Neutrophil (primary cell): ENCODE results near the gene NACA.
A peak's percentile ranks its signal among the peaks of the same experiment; 100 is the strongest.

ENCODE experiments used
- H3K27ac ChIP-seq: fragments of 200-600 bp; sonication (generic); 2 replicates; pipeline ENCODE4 v1.5.1; 2016; ENCODE audit warnings: mild to moderate bottlenecking, moderate library complexity
- H3K27me3 ChIP-seq: fragments of 200-600 bp; sonication (generic); 2 replicates; pipeline ENCODE4 v1.6.0; 2016; ENCODE audit warnings: mild to moderate bottlenecking
- H3K36me3 ChIP-seq: fragments of 200-600 bp; sonication (generic); 2 replicates; pipeline ENCODE4 v1.5.1; 2017
- H3K4me1 ChIP-seq, 2 experiments: fragments of 200-600 bp in 1 of 2; sonication (generic) in 1 of 2; 1 replicate in 1 of 2; 2 replicates in 1 of 2; pipeline versions ENCODE4 v1.5.1 to v1.6.1; 2013 to 2016; ENCODE audit warnings: low read depth in 1 of 2, low read length in 1 of 2, mild to moderate bottlenecking in 1 of 2, moderate library complexity in 1 of 2; ENCODE audit not compliant: control insufficient read depth in 1 of 2, insufficient read depth in 1 of 2
- H3K4me3 ChIP-seq, 2 experiments: fragments of 200-600 bp in 1 of 2; sonication (generic) in 1 of 2; 1 replicate in 1 of 2; 2 replicates in 1 of 2; pipeline ENCODE4 v1.5.1; 2013 to 2016; ENCODE audit warnings: low read depth in 1 of 2, low read length in 1 of 2, mild to moderate bottlenecking in 1 of 2, moderate library complexity in 1 of 2
- H3K9me3 ChIP-seq: fragments of 200-600 bp; sonication (generic); 2 replicates; pipeline ENCODE4 v1.5.1; 2016
- TF ChIP-seq, protein P1 (sequence below): fragments of 200-600 bp; sonication (generic); IDR thresholded peaks from 2 replicates; pipeline ENCODE4 v1.5.1; 2016; ENCODE audit warnings: antibody characterized with exemption

Gene NACA

DNA sequence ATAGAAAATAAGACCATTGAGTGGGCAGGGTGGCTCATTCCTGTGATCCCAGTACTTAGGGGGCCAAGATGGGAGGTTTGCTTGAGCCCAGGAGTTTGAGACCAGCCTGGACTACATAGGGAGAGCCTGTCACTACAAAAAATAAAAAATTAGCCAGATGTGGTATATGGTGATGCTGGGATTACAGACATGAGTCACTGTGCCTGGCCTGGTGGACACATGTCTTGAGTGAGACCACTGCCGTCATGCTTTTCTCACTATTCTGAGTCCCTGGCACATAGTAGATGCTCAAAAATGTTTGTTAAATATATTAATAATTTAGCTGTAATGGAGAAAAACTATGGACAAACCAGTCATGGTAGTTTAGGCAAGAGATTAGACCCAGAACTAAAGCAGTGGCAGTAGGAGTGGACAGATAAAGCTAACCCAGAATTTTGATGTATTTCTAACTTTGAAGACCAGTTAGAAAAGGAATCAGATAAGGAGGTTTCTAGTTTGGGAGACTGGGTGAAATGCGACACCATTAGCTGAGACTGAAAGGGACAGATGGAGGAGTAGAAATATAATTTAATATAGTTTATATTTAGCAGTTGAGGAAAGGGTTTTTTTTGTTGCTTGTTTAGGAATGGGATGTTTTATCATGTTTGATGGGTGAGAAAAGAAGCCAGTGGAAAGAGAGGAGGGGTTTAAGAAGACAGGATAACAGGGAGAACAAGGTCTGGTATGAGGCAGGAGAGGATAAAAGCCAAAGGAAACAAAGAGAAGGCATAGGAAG lies 29.6 kb downstream of the NACA start:
- H3K36me3 ChIP-seq, result no peaks in the 10 kb centered on the region
- H3K27ac ChIP-seq, result no peak overlapping the region
- H3K9me3 ChIP-seq, result no peaks in the 10 kb centered on the region
- TF ChIP-seq, protein P1, sequence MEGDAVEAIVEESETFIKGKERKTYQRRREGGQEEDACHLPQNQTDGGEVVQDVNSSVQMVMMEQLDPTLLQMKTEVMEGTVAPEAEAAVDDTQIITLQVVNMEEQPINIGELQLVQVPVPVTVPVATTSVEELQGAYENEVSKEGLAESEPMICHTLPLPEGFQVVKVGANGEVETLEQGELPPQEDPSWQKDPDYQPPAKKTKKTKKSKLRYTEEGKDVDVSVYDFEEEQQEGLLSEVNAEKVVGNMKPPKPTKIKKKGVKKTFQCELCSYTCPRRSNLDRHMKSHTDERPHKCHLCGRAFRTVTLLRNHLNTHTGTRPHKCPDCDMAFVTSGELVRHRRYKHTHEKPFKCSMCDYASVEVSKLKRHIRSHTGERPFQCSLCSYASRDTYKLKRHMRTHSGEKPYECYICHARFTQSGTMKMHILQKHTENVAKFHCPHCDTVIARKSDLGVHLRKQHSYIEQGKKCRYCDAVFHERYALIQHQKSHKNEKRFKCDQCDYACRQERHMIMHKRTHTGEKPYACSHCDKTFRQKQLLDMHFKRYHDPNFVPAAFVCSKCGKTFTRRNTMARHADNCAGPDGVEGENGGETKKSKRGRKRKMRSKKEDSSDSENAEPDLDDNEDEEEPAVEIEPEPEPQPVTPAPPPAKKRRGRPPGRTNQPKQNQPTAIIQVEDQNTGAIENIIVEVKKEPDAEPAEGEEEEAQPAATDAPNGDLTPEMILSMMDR, result no peak
- no peaks in the 10 kb centered on the region for H3K27me3 ChIP-seq
- H3K4me1 ChIP-seq, result peaks cover 19 to 20% of the 10 kb centered on the region in 2 experiments
- no peak overlapping the region for H3K4me3 ChIP-seq

DNA sequence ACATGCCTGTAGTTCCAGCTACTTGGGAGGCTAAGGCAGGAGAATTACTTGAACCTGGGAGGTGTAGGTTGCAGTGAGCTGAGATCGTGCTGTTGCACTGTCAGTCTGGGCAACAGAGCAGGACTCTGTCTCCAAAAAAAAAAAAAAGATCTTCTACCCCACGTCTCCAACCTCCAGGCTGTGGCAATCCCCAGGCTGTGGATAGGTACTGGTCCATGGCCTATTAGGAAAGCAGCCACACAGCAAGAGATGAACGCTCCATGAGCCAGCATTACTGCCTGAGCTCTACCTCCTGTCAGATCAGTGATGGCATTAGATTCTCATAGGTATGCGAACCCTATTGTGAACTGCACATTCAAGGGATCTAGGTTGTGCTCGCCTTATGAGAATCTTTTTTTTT lies 30.9 kb downstream of the NACA start:
- no peaks in the 10 kb centered on the region for H3K27me3 ChIP-seq

DNA sequence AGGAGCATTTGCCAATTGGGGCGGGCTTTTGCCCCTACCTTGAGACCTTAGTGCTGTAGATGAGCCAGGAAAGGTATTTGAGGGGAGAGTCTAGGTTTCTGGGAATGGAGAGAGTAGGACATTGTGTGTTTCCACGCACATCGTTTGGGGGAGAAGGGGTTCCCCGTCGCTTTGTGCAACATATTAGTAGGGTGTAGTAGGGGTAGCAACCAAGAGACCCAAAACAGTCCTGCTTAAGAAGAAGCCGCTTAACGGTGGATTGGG lies 36.3 kb downstream of the NACA start:
- H3K36me3 ChIP-seq, result no peaks in the 10 kb centered on the region
- TF ChIP-seq, protein P1, result no peak
- H3K4me1 ChIP-seq, result peaks cover 47 to 50% of the 10 kb centered on the region in 2 experiments
- H3K4me3 ChIP-seq, result peak overlapping the region; percentile 81 to 85
- H3K27me3 ChIP-seq, result no peaks in the 10 kb centered on the region
- no peaks in the 10 kb centered on the region for H3K9me3 ChIP-seq
- peak overlapping the region; percentile 93 for H3K27ac ChIP-seq

More for the DNA sequence above, 30.9 kb downstream of the NACA start:
- TF ChIP-seq, protein P1, result no peak
- Histone ChIP-seq H3K4me1 (peaks cover 16 to 17% of the 10 kb centered on the region in 2 experiments), H3K36me3 (no peaks in the 10 kb centered on the region), H3K4me3 (no peak overlapping the region), H3K9me3 (no peaks in the 10 kb centered on the region), H3K27ac (no peak overlapping the region)

DNA sequence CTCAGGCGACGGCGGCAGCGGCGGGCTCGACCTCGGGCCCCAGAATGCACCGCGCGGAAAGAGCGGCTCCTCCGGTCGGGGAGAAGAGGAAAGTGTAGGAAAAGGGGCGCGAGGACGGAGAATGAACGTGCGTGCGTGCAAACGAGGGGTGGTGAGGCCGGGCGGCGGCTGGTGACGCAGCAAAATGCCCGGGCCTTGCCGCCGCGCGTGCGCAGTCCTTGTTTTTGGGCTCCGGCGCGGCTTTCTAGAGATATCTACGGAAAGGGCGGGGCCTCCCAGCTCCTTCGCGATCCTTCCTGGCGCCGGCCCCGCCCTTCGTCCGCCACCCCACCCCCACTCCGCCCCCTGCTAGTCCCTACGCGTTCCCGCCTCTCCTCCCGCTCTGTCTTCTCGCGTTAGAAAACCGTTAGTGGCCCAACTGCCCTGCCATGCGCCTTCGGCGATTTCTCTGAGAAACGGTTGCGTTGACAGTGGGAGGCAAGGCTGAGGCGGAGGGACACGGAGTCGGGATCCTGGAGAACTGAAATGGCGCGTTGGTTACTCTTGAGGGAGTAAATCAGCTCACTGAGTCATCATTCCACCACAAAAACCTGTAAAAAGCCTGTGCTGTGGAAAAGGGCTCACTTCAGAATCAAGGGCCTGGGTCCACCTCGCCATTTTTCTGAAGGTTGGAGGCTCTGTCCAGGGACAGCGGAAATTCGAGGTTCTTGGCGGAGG lies 36.8 kb downstream of the NACA start, which contains the start of gene PTGES3:
Gene PTGES3 (minus strand): TSS at position 156 of the 717 bp plus-strand sequence. CDS start 285 bp downstream, outside the sequence.
- peak within 1 kb of the TSS; percentile 93 for H3K27ac ChIP-seq
- H3K4me3 ChIP-seq, result peak within 1 kb of the TSS; percentile 81 to 85
- no peaks in the 10 kb centered on the region for H3K27me3 ChIP-seq
- no peaks in the 10 kb centered on the region for H3K36me3 ChIP-seq
- TF ChIP-seq, protein P1, result peak; percentile 38
- H3K9me3 ChIP-seq, result no peaks in the 10 kb centered on the region
- H3K4me1 ChIP-seq, result peaks cover 47 to 51% of the 10 kb centered on the region in 2 experiments

DNA sequence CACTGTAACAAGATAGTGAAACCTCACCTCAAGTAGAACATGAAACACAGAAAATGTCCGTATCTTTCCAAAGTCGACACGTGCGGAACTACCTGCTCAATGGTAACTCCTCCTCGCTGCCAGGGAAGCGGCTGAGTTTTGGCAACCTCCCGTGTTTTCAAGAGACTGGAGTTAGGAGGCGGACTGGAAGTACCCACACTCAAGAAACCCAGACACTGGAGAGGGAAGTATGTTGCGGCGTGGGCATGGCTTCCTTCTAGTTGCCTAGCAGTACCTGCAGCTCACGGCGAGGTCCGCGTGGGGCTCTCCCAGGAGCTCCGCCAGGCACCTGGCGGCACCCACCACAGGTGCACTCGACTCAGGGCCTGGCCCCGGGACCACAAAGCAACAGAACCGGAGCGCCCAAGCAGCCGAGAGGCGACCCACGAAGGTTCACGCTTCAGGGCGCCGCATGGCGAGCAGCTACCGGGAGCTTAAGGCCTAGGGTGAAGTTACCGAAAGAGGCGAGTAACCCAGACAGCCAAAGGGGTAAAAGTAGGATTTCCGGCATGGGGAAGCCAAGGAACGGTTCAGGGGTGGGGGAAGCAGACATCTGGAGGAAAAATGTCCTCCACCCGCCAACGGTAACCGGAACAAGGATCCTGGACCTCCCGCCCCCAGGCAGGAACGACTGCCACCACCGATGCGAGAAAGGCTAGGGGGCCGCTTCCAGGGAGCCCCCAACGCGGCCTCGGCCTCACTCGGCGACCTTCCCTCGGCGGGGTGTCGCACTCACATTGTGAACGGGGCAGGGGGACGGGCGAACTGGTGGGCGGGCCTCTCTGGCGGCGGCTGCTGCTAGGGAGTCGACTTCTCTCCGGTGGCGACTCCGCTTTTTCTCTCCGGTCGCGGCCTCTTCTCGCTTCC lies 37.6 kb downstream of the NACA start:
- TF ChIP-seq, protein P1, result peak; percentile 14
- H3K4me1 ChIP-seq, result peaks cover 47 to 51% of the 10 kb centered on the region in 2 experiments
- no peaks in the 10 kb centered on the region for H3K36me3 ChIP-seq
- H3K4me3 ChIP-seq, result peak overlapping the region; percentile 81 to 85
- no peaks in the 10 kb centered on the region for H3K27me3 ChIP-seq
- peak overlapping the region; percentile 93 for H3K27ac ChIP-seq
- H3K9me3 ChIP-seq, result no peaks in the 10 kb centered on the region
